Measurements from ENCODE around the gene SULT4A1. TPM values are rescaled to one million over a fixed set of nuclear protein-coding genes. Genes with fewer than 3 reads are reported as not detected.

SULT4A1 gene
- total RNA-seq, 2 experiments from 2014 or later = not detected

DNA sequence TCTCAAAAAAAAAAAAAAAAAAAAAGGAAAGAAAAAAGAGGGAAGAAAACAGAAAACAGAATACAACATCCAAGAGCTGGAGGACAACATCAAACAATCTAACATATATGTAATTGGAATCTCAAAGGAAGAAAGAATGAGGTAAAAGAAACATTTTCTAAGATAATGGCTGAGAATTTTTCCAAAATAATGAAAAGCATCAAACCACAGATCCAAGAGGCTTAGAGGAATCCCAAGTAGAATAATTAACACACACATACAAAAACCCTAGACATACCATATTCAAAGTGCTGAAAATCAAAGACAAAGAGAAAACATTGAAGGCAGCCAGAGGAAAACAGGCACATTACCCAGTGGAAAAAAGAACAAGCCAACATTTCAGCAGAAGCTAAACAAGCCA, 4.9 kb downstream of the SULT4A1 start:
- H3K9me3 ChIP-seq (ENCODE audit: low read length) = no peaks in the 10 kb centered on the region
- no peak overlapping the region for H3K4me2 ChIP-seq (ENCODE audit: low read length)
- BruUV-seq (replicated peaks) = no TSS peak
- no peaks in the 10 kb centered on the region for H3K79me2 ChIP-seq (ENCODE audit: insufficient read depth, low read depth, low read length)
- no peaks in the 10 kb centered on the region for H4K20me1 ChIP-seq (ENCODE audit: insufficient read depth, low read length)
- no peak for TF ChIP-seq EZH2phosphoT487 (IDR thresholded peaks at IDR 0.05; ENCODE audit: borderline replicate concordance, low read depth, low read length)
- TF ChIP-seq, protein P1, sequence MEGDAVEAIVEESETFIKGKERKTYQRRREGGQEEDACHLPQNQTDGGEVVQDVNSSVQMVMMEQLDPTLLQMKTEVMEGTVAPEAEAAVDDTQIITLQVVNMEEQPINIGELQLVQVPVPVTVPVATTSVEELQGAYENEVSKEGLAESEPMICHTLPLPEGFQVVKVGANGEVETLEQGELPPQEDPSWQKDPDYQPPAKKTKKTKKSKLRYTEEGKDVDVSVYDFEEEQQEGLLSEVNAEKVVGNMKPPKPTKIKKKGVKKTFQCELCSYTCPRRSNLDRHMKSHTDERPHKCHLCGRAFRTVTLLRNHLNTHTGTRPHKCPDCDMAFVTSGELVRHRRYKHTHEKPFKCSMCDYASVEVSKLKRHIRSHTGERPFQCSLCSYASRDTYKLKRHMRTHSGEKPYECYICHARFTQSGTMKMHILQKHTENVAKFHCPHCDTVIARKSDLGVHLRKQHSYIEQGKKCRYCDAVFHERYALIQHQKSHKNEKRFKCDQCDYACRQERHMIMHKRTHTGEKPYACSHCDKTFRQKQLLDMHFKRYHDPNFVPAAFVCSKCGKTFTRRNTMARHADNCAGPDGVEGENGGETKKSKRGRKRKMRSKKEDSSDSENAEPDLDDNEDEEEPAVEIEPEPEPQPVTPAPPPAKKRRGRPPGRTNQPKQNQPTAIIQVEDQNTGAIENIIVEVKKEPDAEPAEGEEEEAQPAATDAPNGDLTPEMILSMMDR (conservative IDR thresholded peaks at IDR 0.05; ENCODE audit: low read length) = no peak
- H3K27ac ChIP-seq (ENCODE audit: low read depth, low read length, poor library complexity, severe bottlenecking) = no peak overlapping the region
- H3K9me2 ChIP-seq (ENCODE audit: insufficient read depth, low read length) = no peaks in the 10 kb centered on the region
- POLR2A ChIA-PET = no interaction called here
- no peak for DNase-seq (ENCODE audit: low spot score)
- CTCF ChIA-PET (ENCODE audit: unreplicated experiment) = no interaction called here
- no peak overlapping the region for H3K4me3 ChIP-seq (ENCODE audit: low read depth, low read length, poor library complexity, severe bottlenecking)
- intact Hi-C loops (cut with micrococcal nuclease; ENCODE audit: unreplicated experiment) = no loop called here
- H3K4me1 ChIP-seq (ENCODE audit: insufficient read depth, low read length, poor library complexity, severe bottlenecking) = no peaks in the 10 kb centered on the region
- H3K36me3 ChIP-seq (ENCODE audit: insufficient read depth, low read length) = no peaks in the 10 kb centered on the region
- H2AFZ ChIP-seq (ENCODE audit: low read length) = no peak overlapping the region

DNA sequence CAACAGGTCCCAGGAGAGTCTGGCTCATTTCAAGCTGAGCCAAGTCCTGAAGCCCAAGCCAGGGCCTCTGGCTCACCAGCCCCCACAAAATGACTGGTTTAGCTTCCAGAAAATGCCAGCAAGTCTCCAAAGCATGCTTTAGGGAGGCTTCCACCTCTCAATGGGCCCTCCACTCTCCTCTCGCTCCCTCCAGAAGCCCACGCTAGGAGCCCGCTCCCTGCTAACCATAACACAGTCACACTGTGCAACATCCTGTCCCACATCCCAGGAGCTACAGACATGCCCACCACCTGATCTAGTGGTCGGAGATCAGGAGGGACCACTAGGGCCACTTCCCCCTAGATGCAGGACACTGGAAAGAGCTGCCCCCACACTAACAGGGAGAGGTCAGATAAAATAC, 6.9 kb downstream of the SULT4A1 start:
- no peaks in the 10 kb centered on the region for H3K4me1 ChIP-seq (ENCODE audit: insufficient read depth, low read length, poor library complexity, severe bottlenecking)
- POLR2A ChIA-PET = no interaction called here
- no peaks in the 10 kb centered on the region for H4K20me1 ChIP-seq (ENCODE audit: insufficient read depth, low read length)
- H3K9me2 ChIP-seq (ENCODE audit: insufficient read depth, low read length) = no peaks in the 10 kb centered on the region
- no peaks in the 10 kb centered on the region for H3K79me2 ChIP-seq (ENCODE audit: insufficient read depth, low read depth, low read length)
- no peaks in the 10 kb centered on the region for H3K9me3 ChIP-seq (ENCODE audit: low read length)
- H3K4me2 ChIP-seq (ENCODE audit: low read length) = no peak overlapping the region
- H3K4me3 ChIP-seq (ENCODE audit: low read depth, low read length, poor library complexity, severe bottlenecking) = no peak overlapping the region
- no peak for DNase-seq (ENCODE audit: low spot score)
- H2AFZ ChIP-seq (ENCODE audit: low read length) = no peak overlapping the region
- H3K36me3 ChIP-seq (ENCODE audit: insufficient read depth, low read length) = no peaks in the 10 kb centered on the region
- intact Hi-C loops (cut with micrococcal nuclease; ENCODE audit: unreplicated experiment) = no loop called here
- CTCF ChIA-PET (ENCODE audit: unreplicated experiment) = no interaction called here
- H3K27ac ChIP-seq (ENCODE audit: low read depth, low read length, poor library complexity, severe bottlenecking) = no peak overlapping the region
- TF ChIP-seq, protein P1 (conservative IDR thresholded peaks at IDR 0.05; ENCODE audit: low read length) = no peak
- no peak for TF ChIP-seq EZH2phosphoT487 (IDR thresholded peaks at IDR 0.05; ENCODE audit: borderline replicate concordance, low read depth, low read length)
- BruUV-seq (replicated peaks) = no TSS peak

DNA sequence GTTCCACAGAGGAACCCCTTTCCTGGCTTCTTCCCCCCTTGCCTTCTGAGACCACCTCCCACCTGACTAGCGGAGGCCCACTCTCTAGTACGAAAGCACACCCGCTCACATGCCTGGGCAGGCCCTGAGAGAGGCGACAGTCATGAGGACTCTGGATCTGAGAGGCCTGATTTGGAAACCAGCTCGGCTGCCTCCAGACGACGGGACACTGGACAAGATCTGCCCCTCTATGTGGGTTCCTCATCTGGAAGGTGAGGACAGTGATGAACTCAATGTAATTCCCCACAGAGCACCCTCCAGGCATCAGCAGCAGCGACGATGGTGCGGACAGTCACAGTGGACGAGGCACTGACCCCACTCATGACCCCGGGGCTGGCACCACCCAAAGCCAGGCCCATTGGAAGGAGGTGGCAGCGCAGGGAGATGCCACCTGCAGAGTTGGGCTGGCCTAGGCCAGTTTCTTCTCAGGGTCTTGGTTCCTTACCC, 7.5 kb downstream of the SULT4A1 start:
- CTCF ChIA-PET (ENCODE audit: unreplicated experiment) = no interaction called here
- H2AFZ ChIP-seq (ENCODE audit: low read length) = no peak overlapping the region
- POLR2A ChIA-PET = no interaction called here
- BruUV-seq (replicated peaks) = no TSS peak
- no peaks in the 10 kb centered on the region for H3K4me1 ChIP-seq (ENCODE audit: insufficient read depth, low read length, poor library complexity, severe bottlenecking)
- no peaks in the 10 kb centered on the region for H3K36me3 ChIP-seq (ENCODE audit: insufficient read depth, low read length)
- no peaks in the 10 kb centered on the region for H3K79me2 ChIP-seq (ENCODE audit: insufficient read depth, low read depth, low read length)
- no peaks in the 10 kb centered on the region for H3K9me2 ChIP-seq (ENCODE audit: insufficient read depth, low read length)
- no peak overlapping the region for H3K4me3 ChIP-seq (ENCODE audit: low read depth, low read length, poor library complexity, severe bottlenecking)
- no peak overlapping the region for H3K4me2 ChIP-seq (ENCODE audit: low read length)
- no peak for DNase-seq (ENCODE audit: low spot score)
- H4K20me1 ChIP-seq (ENCODE audit: insufficient read depth, low read length) = no peaks in the 10 kb centered on the region
- intact Hi-C loops (cut with micrococcal nuclease; ENCODE audit: unreplicated experiment) = no loop called here
- H3K9me3 ChIP-seq (ENCODE audit: low read length) = no peaks in the 10 kb centered on the region
- H3K27ac ChIP-seq (ENCODE audit: low read depth, low read length, poor library complexity, severe bottlenecking) = no peak overlapping the region
- TF ChIP-seq, protein P1 (conservative IDR thresholded peaks at IDR 0.05; ENCODE audit: low read length) = no peak
- TF ChIP-seq EZH2phosphoT487 (IDR thresholded peaks at IDR 0.05; ENCODE audit: borderline replicate concordance, low read depth, low read length) = no peak
